HCT116 (cell line): ENCODE data around the gene DIP2C. TPM values are rescaled to one million over a fixed set of nuclear protein-coding genes. Genes with fewer than 3 reads are reported as not detected.

Experiments used
- ATAC-seq: fragments of 200-7000 bp; cut with Tn5 transposase; 2 replicates; pipeline ENCODE4 v1.9.1; 2020; ENCODE audit warnings: mild to moderate bottlenecking, moderate library complexity
- BruUV-seq: library from RNA; stranded (reverse); fragments of 400-500 nt; replicated peaks from 2 replicates; lab custom pipeline; 2021; lab: Mats Ljungman, UMichigan
- CTCF ChIA-PET: fragments of 300-600 bp; sonication (Branson Sonifier 250); formaldehyde crosslinking; loops from one replicate; lab custom pipeline; 2021; ENCODE audit warnings: antibody characterized with exemption; lab: Charles Lee
- POLR2A ChIA-PET: fragments of 300-600, 350-600 bp; sonication (Branson Sonifier 250); formaldehyde crosslinking; loops from one replicate; lab custom pipeline; 2021; ENCODE audit warnings: antibody characterized with exemption; lab: Charles Lee
- RAD21 ChIA-PET, 2 experiments: fragments of 300-600 bp; sonication (Branson Sonifier 250); formaldehyde crosslinking; loops; one replicate each; lab custom pipeline; 2023; ENCODE audit warnings: low total read pairs in 2 of 2; ENCODE audit not compliant: uncharacterized antibody in 2 of 2, unreplicated experiment in 2 of 2, low non-redundant PET in 1 of 2; lab: Charles Lee
- DNase-seq: peaks from one replicate; pipeline ENCODE4 v3.0.0-alpha.2; 2010; ENCODE audit warnings: low read depth, low spot score
- H2AFZ ChIP-seq: fragments of 200-600 bp; shearing (Covaris generic), sonication (generic); 2 replicates; pipeline ENCODE4 v1.6.1; 2017; ENCODE audit warnings: low read depth, mixed run types, mixed read lengths, antibody characterized with exemption, low read length; ENCODE audit not compliant: poor library complexity, severe bottlenecking
- H3K27ac ChIP-seq: 2 replicates; pipeline ENCODE4 v1.5.1; 2012; ENCODE audit warnings: low read depth, low read length
- H3K27me3 ChIP-seq: fragments of 200-600 bp; sonication (generic); 2 replicates; pipeline ENCODE4 v1.6.1; 2016; ENCODE audit warnings: mixed run types, low read length, mixed read lengths; ENCODE audit not compliant: insufficient read depth
- H3K36me3 ChIP-seq, 2 experiments: fragments of 200-500 bp in 1 of 2; fragments of 200-600 bp in 1 of 2; sonication (Bioruptor generic) in 1 of 2; sonication (generic) in 1 of 2; 2 replicates each; pipeline versions ENCODE4 v1.5.1 to v1.6.1; 2014 to 2016; ENCODE audit warnings: low read length in 2 of 2, inconsistent platforms in 1 of 2, mixed read lengths in 1 of 2, mixed run types in 1 of 2; ENCODE audit not compliant: insufficient read depth in 2 of 2, control insufficient read depth in 1 of 2
- H3K4me1 ChIP-seq, 2 experiments: fragments of 200-600 bp in 1 of 2; sonication (generic) in 1 of 2; 2 replicates each; pipeline versions ENCODE4 v1.5.1 to v1.6.1; 2012 to 2017; ENCODE audit warnings: low read length in 2 of 2, inconsistent platforms in 1 of 2, mild to moderate bottlenecking in 1 of 2, mixed read lengths in 1 of 2, mixed run types in 1 of 2, moderate library complexity in 1 of 2; ENCODE audit not compliant: insufficient read depth in 2 of 2, control insufficient read depth in 1 of 2
- H3K4me2 ChIP-seq: fragments of 200-600 bp; sonication (generic); 2 replicates; pipeline ENCODE4 v1.6.1; 2017; ENCODE audit warnings: mixed run types, low read length, mixed read lengths
- H3K4me3 ChIP-seq, 2 experiments: fragments of 200-600 bp in 1 of 2; sonication (generic) in 1 of 2; replicated peaks in 1 of 2; 2 replicates each; pipeline ENCODE4 v1.5.1; 2011 to 2016; ENCODE audit warnings: low read length in 2 of 2, control low read depth in 1 of 2, low read depth in 1 of 2, mild to moderate bottlenecking in 1 of 2, mixed read lengths in 1 of 2, mixed run types in 1 of 2
- H3K79me2 ChIP-seq: fragments of 200-600 bp; sonication (generic); 2 replicates; pipeline ENCODE4 v1.6.1; 2017; ENCODE audit warnings: mild to moderate bottlenecking, mixed run types, low read length, moderate library complexity, mixed read lengths; ENCODE audit not compliant: insufficient read depth
- H3K9ac ChIP-seq: fragments of 200-600 bp; sonication (generic); 2 replicates; pipeline ENCODE4 v1.6.1; 2016; ENCODE audit warnings: low read length, mixed read lengths
- H3K9me2 ChIP-seq: fragments of 200-600 bp; sonication (generic), shearing (Covaris generic); 2 replicates; pipeline ENCODE4 v1.6.1; 2017; ENCODE audit warnings: mixed run types, mild to moderate bottlenecking, moderate library complexity; ENCODE audit not compliant: insufficient read depth
- H3K9me3 ChIP-seq, 2 experiments: fragments of 200-500 bp in 1 of 2; fragments of 200-600 bp in 1 of 2; sonication (Bioruptor generic) in 1 of 2; sonication (generic) in 1 of 2; 2 replicates each; pipeline ENCODE4 v1.6.1; 2014 to 2017; ENCODE audit warnings: low read length in 2 of 2, mixed read lengths in 2 of 2, inconsistent platforms in 1 of 2, low read depth in 1 of 2, mild to moderate bottlenecking in 1 of 2, mixed run types in 1 of 2, moderate library complexity in 1 of 2; ENCODE audit not compliant: control insufficient read depth in 1 of 2, insufficient read depth in 1 of 2
- H4K20me1 ChIP-seq: fragments of 200-600 bp; sonication (generic), shearing (Covaris generic); 2 replicates; pipeline ENCODE4 v1.6.1; 2017; ENCODE audit warnings: mixed run types, mild to moderate bottlenecking, moderate library complexity; ENCODE audit not compliant: insufficient read depth
- ATF3 ChIP-seq: IDR thresholded peaks from 2 replicates; pipeline ENCODE4 v1.6.1; 2012
- CBX3 ChIP-seq: IDR thresholded peaks from 2 replicates; pipeline ENCODE4 v1.6.1; 2012; ENCODE audit warnings: low read depth
- CTCF ChIP-seq, 3 experiments: fragments of 200-600 bp in 1 of 3; sonication (generic) in 1 of 3; IDR thresholded peaks in 2 of 3; conservative IDR thresholded peaks in 1 of 3; 2 replicates each; pipeline ENCODE4 v1.5.1; 2012 to 2017; ENCODE audit warnings: low read depth in 2 of 3, low read length in 2 of 3, antibody characterized with exemption in 1 of 3, borderline replicate concordance in 1 of 3, control low read depth in 1 of 3, mild to moderate bottlenecking in 1 of 3, mixed read lengths in 1 of 3, mixed run types in 1 of 3, moderate library complexity in 1 of 3; ENCODE audit not compliant: insufficient read depth in 1 of 3
- EZH2phosphoT487 ChIP-seq: fragments of 200-600 bp; IDR thresholded peaks from 2 replicates; pipeline ENCODE4 v1.6.1; 2018; ENCODE audit warnings: antibody characterized with exemption, borderline replicate concordance
- SRF ChIP-seq: IDR thresholded peaks from 2 replicates; pipeline ENCODE4 v1.6.1; 2012; ENCODE audit warnings: low read depth
- TCF7L2 ChIP-seq: IDR thresholded peaks from 2 replicates; pipeline ENCODE4 v1.7.0; 2011; ENCODE audit warnings: borderline replicate concordance, inconsistent platforms; ENCODE audit not compliant: insufficient read depth, insufficient read length; ENCODE audit errors: extremely low read depth
- ZBTB33 ChIP-seq: IDR thresholded peaks from 2 replicates; pipeline ENCODE4 v1.6.1; 2011; ENCODE audit warnings: mild to moderate bottlenecking, low read length, moderate library complexity; ENCODE audit not compliant: insufficient replicate concordance; ENCODE audit errors: extremely low read depth
- ZFX ChIP-seq: fragments of 450-650 bp; IDR thresholded peaks from 2 replicates; pipeline ENCODE4 v1.6.1; 2017
- intact Hi-C: fragments of 100-400 bp; cut with micrococcal nuclease; formaldehyde crosslinking; loops from 2 replicates; pipeline ENCODE4 v1.10.0; 2022
- total RNA-seq: library from RNA; stranded (reverse); gene quantifications from one replicate; pipeline ENCODE4 v1.2.1, GENCODE V29; 2021; ENCODE audit not compliant: unreplicated experiment

DIP2C gene
- total RNA-seq, 1 experiment from 2014 or later, result 15.4 TPM

- ChIA-PET RAD21 (no interaction called here), POLR2A (no interaction called here), CTCF (no interaction called here)
- Histone ChIP-seq H3K9me3 (no peaks in the 10 kb centered on the region), H2AFZ (no peak overlapping the region), H3K4me2 (no peak overlapping the region), H4K20me1 (no peaks in the 10 kb centered on the region), H3K36me3 (no peaks in the 10 kb centered on the region), H3K27me3 (no peaks in the 10 kb centered on the region), H3K9me2 (no peaks in the 10 kb centered on the region), H3K79me2 (no peaks in the 10 kb centered on the region), H3K4me3 (no peak overlapping the region), H3K9ac (no peak overlapping the region), H3K4me1 (peaks cover 6% of the 10 kb centered on the region in 2 experiments; a peak in 3 of 4 replicates), H3K27ac (no peak overlapping the region)
- intact Hi-C loops, result no loop called here
- no TSS peak for BruUV-seq
- ATAC-seq, result no peak
- no peak for TF ChIP-seq EZH2phosphoT487
- TF ChIP-seq CTCF (IDR thresholded peaks at IDR 0.05 in 2 of 3, conservative IDR thresholded peaks at IDR 0.05 in 1 of 3; ENCODE audit: borderline replicate concordance in 1 of 3, insufficient read depth in 1 of 3, low read depth in 2 of 3, low read length in 2 of 3), result no peak
- no peak for TF ChIP-seq TCF7L2
- TF ChIP-seq SRF, result no peak
- TF ChIP-seq ZFX, result no peak
- no peak for TF ChIP-seq ZBTB33
- TF ChIP-seq ATF3, result no peak
- TF ChIP-seq CBX3, result no peak
- no peak for DNase-seq
These were observed 268.3 kb downstream of the DIP2C start for GRCh38 chr10:421170-421569.
